Measurements from ENCODE around the gene PPP1R14D. TPM values are rescaled to one million over a fixed set of nuclear protein-coding genes. Genes with fewer than 3 reads are reported as not detected.

The PPP1R14D gene
- total RNA-seq, 1 donor from 2014 or later = 1.3 TPM

GRCh38 chr15:40846841-40847222, 18.3 kb upstream of the PPP1R14D start:
- Histone ChIP-seq H3K4me1 (peaks cover 31% of the 10 kb centered on the region), H3K4me3 (peak overlapping the region; percentile 70), H3K27me3 (peaks cover 6% of the 10 kb centered on the region), H3K9me3 (no peaks in the 10 kb centered on the region), H3K36me3 (no peaks in the 10 kb centered on the region), H3K27ac (peak overlapping the region; percentile 83)
- ATAC-seq (no peak), DNase-seq (no peak)
- intact Hi-C loops (cut with DNase I) = no loop called here
- TF ChIP-seq CTCF (IDR thresholded peaks at IDR 0.05) = no peak

GRCh38 chr15:40845511-40846284, 17.2 kb upstream of the PPP1R14D start:
- no peak for TF ChIP-seq CTCF (IDR thresholded peaks at IDR 0.05)
- DNase-seq (peak; percentile 81), ATAC-seq (peak; percentile 76)
- intact Hi-C loops (cut with DNase I) = no loop called here
- Histone ChIP-seq H3K9me3 (no peaks in the 10 kb centered on the region), H3K36me3 (no peaks in the 10 kb centered on the region), H3K4me3 (peak overlapping the region; percentile 70), H3K27ac (peak overlapping the region; percentile 83), H3K4me1 (peaks cover 31% of the 10 kb centered on the region), H3K27me3 (peaks cover 6% of the 10 kb centered on the region)

GRCh38 chr15:40845036-40845435, 16.5 kb upstream of the PPP1R14D start:
- Histone ChIP-seq H3K27me3 (peaks cover 6% of the 10 kb centered on the region), H3K4me1 (peaks cover 31% of the 10 kb centered on the region), H3K36me3 (no peaks in the 10 kb centered on the region), H3K9me3 (no peaks in the 10 kb centered on the region), H3K27ac (peak overlapping the region; percentile 83), H3K4me3 (peak overlapping the region; percentile 70)
- ATAC-seq = no peak
- no peak for TF ChIP-seq CTCF (IDR thresholded peaks at IDR 0.05)
- DNase-seq = no peak
- intact Hi-C loops (cut with DNase I) = no loop called here

- ATAC-seq (peak; percentile 18), DNase-seq (peak; percentile 79)
- peak overlapping the region; percentile 83 for H3K27ac ChIP-seq
- peak overlapping the region; percentile 70 for H3K4me3 ChIP-seq
- no peaks in the 10 kb centered on the region for H3K36me3 ChIP-seq
- intact Hi-C loops (cut with DNase I) = no loop called here
- no peaks in the 10 kb centered on the region for H3K9me3 ChIP-seq
- peaks cover 31% of the 10 kb centered on the region for H3K4me1 ChIP-seq
- H3K27me3 ChIP-seq = peaks cover 6% of the 10 kb centered on the region
- no peak for TF ChIP-seq CTCF (IDR thresholded peaks at IDR 0.05)
These were observed 16.2 kb upstream of the PPP1R14D start for GRCh38 chr15:40844696-40845030.

GRCh38 chr15:40843885-40844695, 15.6 kb upstream of the PPP1R14D start, which contains the start of gene SPINT1:
Gene SPINT1, plus strand, starts transcription at chr15:40844048. Its CDS starts 507 bp downstream, at chr15:40844555.
- H3K4me1 ChIP-seq = peaks cover 31% of the 10 kb centered on the region
- DNase-seq (peak; percentile 89), ATAC-seq (peak; percentile 78)

More at GRCh38 chr15:40843885-40844695, 15.6 kb upstream of the PPP1R14D start, which contains the start of gene SPINT1:
- Histone ChIP-seq H3K9me3 (no peaks in the 10 kb centered on the region), H3K27ac (peak within 1 kb of the TSS; percentile 83), H3K4me3 (peak within 1 kb of the TSS; percentile 70), H3K27me3 (peaks cover 6% of the 10 kb centered on the region), H3K36me3 (no peaks in the 10 kb centered on the region)
- TF ChIP-seq CTCF (IDR thresholded peaks at IDR 0.05) = no peak
- intact Hi-C loops (cut with DNase I) = no loop called here
